Measurements from ENCODE around the gene CHM. TPM values are rescaled to one million over a fixed set of nuclear protein-coding genes. Genes with fewer than 3 reads are reported as not detected.
"Not testable (repeated sequence)": the region's sequence is repeated elsewhere in the genome, so short reads cannot be mapped to it uniquely, and the experiment has no call there.

CHM gene
- total and polyA plus RNA-seq, 10 of the 15 experiments (the other 5 are each of a cell fraction or from before 2014, with no cell fraction given): 4.8 to 19.0 (median 8.0) TPM

- H3K9me3 ChIP-seq (replicated peaks; ENCODE audit: control insufficient read depth, insufficient read depth, low read length); H2AFZ ChIP-seq (ENCODE audit: control insufficient read depth, low read depth, low read length); SMC1A ChIA-PET (ENCODE audit: uncharacterized antibody, unreplicated experiment); POLR2A ChIA-PET; RAD21 ChIA-PET (ENCODE audit: unreplicated experiment); intact Hi-C loops (cut with micrococcal nuclease; ENCODE audit: unreplicated experiment); H3K4me3 ChIP-seq; H4K20me1 ChIP-seq (ENCODE audit: control insufficient read depth, insufficient read depth); BruUV-seq (replicated peaks); H3K27me3 ChIP-seq (replicated peaks in 1 of 2; ENCODE audit: control insufficient read depth in 2 of 2, insufficient read depth in 2 of 2, low read length in 1 of 2); H3K4me1 ChIP-seq (ENCODE audit: control insufficient read depth, insufficient read depth, low read length); DNase-seq (ENCODE audit: low read depth, low spot score); H3K4me2 ChIP-seq (ENCODE audit: control insufficient read depth, insufficient read depth); in situ Hi-C loops (cut with MboI); H3K79me2 ChIP-seq (ENCODE audit: control insufficient read depth, insufficient read depth, low read length); CTCF ChIA-PET; H3K9ac ChIP-seq (ENCODE audit: control insufficient read depth, insufficient read depth, low read length); ATAC-seq; H3K27ac ChIP-seq (ENCODE audit: control insufficient read depth, insufficient read depth); H3K36me3 ChIP-seq (ENCODE audit: control insufficient read depth in 2 of 2, insufficient read depth in 2 of 2, low read length in 1 of 2); FAIRE-seq: not testable (repeated sequence)
- no CpG with 5 or more reads among the region's 1 CpG for WGBS (ENCODE audit: insufficient coverage, insufficient replicate concordance, low lambda C conversion rate, missing lambda C conversion rate)
Measured at GRCh38 chrX:86009803-86010202, 37.6 kb downstream of the CHM start.

GRCh38 chrX:86007891-86008290 lies 39.5 kb downstream of the CHM start:
- H3K9me3 ChIP-seq (replicated peaks; ENCODE audit: control insufficient read depth, insufficient read depth, low read length); FAIRE-seq; ATAC-seq; BruUV-seq (replicated peaks); H3K36me3 ChIP-seq (ENCODE audit: control insufficient read depth in 2 of 2, insufficient read depth in 2 of 2, low read length in 1 of 2); H3K27ac ChIP-seq (ENCODE audit: control insufficient read depth, insufficient read depth); H3K27me3 ChIP-seq (replicated peaks in 1 of 2; ENCODE audit: control insufficient read depth in 2 of 2, insufficient read depth in 2 of 2, low read length in 1 of 2); H3K4me1 ChIP-seq (ENCODE audit: control insufficient read depth, insufficient read depth, low read length); RAD21 ChIA-PET (ENCODE audit: unreplicated experiment); intact Hi-C loops (cut with micrococcal nuclease; ENCODE audit: unreplicated experiment); H3K9ac ChIP-seq (ENCODE audit: control insufficient read depth, insufficient read depth, low read length); H3K4me3 ChIP-seq; POLR2A ChIA-PET; H4K20me1 ChIP-seq (ENCODE audit: control insufficient read depth, insufficient read depth); in situ Hi-C loops (cut with MboI); SMC1A ChIA-PET (ENCODE audit: uncharacterized antibody, unreplicated experiment); H3K79me2 ChIP-seq (ENCODE audit: control insufficient read depth, insufficient read depth, low read length); DNase-seq (ENCODE audit: low read depth, low spot score); H3K4me2 ChIP-seq (ENCODE audit: control insufficient read depth, insufficient read depth); CTCF ChIA-PET; H2AFZ ChIP-seq (ENCODE audit: control insufficient read depth, low read depth, low read length): not testable (repeated sequence)
- 83% methylated on average over 4 of the region's 4 CpGs for WGBS (ENCODE audit: insufficient coverage, insufficient replicate concordance, low lambda C conversion rate, missing lambda C conversion rate)
